Fibroblast of skin of left biceps (primary cell): ENCODE measurements around the gene KRTAP13-1.

Experiments
- DNase-seq, 2 experiments: peaks; one replicate each; pipeline ENCODE4 v3.0.0-alpha.2; 2013; ENCODE audit warnings: low read depth in 2 of 2

Gene KRTAP13-1

DNA sequence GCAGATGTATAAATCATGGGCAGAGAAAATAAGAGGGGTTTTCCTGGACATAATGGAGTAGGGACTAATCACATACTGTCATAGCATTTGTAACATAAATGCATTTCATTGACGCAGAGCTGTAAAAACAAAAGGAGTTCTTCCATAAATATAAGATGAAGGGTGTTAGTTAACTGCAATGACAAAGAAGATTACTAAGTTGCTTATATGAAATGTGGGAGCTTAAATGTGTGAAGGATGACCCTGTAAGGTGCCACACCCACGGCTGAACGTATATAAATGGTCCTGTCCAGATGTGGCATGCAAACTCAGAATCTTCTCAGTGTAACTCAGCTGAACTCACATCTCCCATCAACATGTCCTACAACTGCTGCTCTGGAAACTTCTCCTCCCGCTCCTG is at the start of gene KRTAP13-1:
TSS of gene KRTAP13-1 (plus strand) at position 301 of the 400 bp plus-strand sequence. CDS start at position 357, 56 bp downstream.
- no peak for DNase-seq

DNA sequence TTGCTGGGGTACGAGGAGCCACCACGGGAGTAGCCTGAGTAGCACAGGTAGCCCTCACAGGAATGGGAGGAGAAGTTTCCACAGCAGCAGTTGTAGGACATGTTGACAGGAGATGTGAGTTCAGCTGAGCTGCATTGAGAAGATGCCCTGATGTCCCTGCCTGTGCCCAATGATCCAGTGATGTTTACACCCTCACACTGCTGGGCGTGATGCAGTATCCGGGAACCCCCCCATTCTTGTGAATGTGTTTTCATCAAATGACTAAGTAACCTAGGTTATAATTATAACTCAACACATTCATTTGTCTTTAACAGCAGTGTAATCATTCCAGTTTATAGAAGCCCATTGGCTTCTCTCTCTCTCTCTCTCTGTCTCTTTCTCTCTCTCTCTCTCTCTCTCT is 47.3 kb upstream of the KRTAP13-1 start, which contains the start of gene KRTAP23-1:
TSS of gene KRTAP23-1 (minus strand) at position 101 of the 400 bp plus-strand sequence. CDS start at position 101, 0 bp downstream.
- DNase-seq, result no peak

DNA sequence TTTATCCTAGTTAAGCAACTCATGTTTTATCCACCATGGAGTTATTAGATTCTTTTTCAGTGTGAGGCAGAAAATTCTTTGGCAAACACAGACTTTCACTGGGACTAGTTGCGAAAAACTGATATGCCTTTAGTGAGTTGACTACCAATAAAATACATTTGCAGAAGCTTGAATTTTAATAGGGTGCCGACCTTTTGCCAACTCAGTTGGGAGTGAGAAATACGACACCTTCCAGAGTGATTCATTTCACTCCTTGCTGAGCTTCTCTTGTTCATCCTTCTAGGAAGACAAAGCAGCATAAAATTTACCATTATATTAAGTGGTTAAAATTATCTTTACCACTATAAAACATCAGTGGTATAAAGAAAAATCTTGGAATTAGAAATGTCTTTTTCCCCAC is 46.3 kb upstream of the KRTAP13-1 start:
- no peak for DNase-seq

DNA sequence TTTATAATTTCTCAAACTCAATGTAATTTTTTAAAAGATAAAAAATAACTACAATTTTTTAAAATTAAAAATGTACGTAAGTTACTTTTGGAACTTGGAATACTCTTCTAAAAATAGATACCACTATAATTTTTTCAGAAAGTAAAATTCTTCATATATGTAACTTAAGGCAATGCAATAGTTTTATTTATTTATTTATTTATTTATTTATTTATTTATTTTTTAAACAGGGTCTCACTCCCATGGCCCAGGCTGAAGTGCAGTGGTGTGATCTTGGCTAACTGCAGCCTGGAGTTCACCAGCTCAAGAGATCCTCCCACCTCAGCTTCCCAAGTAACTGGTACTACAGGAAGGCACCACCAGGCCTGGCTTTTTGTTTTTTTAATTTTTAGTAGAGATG is 44.3 kb upstream of the KRTAP13-1 start:
- DNase-seq, result no peak

DNA sequence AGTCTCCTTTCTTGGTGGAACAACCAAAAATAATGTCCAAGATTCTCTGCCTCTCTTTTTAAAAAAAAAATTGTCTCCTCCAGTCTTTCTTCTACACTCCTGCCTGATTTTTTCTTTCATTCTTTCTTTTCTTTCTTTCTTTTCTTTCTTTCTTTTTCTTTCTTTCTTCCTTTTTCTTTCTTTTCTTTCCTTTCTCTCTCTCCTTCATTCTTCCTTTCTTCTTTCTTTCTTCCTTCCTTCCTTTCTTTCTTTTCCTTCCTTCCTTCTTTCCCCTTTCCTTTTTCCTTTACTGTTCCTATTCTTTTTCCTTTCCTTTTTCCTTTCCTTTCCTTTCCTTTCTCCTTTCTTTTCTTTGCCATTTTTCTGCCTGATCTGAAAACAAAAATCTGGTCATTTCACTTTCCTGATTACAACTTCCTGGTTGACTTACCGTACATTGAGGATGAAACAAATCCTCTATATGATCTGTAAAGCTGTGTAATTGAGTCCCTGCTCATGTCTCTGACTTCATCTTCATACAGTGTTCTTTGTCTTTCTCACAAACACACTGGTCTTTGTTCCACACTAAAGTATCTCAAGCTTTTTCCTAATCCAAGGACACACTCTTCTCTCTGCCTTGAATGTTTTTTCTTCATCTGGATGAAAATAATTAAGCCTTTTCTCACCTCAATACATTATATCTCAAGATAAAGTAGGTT is 41.4 kb upstream of the KRTAP13-1 start:
- DNase-seq, result no peak

DNA sequence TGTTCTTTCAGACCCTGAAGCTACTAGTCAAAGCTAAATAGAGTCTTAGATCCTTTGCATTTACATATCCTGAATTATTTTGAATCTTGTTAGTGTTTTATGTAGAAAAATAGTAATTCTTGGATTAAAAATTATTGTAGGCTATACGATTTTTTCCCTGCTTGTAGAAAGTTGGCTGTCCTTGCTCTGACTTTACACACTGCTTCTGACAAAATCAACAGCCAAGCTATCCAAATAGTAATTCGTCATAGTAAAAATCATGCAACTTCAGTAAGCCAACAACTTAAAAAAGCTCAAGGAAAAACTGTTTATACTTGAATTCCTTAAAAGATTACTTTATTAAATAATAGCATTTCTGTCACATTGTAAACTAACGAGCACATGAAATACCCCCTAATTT is 39.9 kb upstream of the KRTAP13-1 start:
- DNase-seq, result no peak

DNA sequence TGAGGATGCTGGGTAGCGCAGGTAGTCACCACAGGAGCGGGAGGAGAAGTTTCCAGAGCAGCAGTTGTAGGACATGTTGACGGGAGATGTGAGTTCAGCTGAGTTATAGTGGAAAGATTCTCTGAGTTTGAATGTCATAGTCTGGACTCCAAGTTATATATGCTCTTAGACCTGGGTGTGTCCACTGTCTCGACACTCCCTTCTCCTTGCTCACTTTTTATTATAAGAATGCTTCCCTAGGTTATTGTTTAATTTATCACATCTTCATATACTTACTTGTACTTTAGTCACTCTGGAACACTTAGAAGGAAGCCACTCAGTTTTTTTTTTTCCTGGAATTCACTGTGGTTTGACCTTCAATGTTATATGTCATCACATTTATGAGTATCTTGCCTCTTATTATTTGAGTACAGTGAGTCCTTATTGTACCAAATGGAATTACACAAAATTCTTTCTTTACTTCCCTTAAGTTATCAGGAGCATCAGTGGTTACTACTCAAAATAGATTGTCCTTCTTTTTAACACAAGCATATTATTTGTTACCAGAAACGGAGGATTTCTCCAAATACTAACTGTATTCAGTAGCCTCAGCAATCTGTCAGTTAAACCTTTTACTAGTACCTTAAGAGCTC is 23.6 kb upstream of the KRTAP13-1 start, which contains the start of gene KRTAP13-2:
TSS of gene KRTAP13-2 (minus strand) at position 133 of the 632 bp plus-strand sequence. CDS start at position 75, 58 bp downstream.
- no peak for DNase-seq

DNA sequence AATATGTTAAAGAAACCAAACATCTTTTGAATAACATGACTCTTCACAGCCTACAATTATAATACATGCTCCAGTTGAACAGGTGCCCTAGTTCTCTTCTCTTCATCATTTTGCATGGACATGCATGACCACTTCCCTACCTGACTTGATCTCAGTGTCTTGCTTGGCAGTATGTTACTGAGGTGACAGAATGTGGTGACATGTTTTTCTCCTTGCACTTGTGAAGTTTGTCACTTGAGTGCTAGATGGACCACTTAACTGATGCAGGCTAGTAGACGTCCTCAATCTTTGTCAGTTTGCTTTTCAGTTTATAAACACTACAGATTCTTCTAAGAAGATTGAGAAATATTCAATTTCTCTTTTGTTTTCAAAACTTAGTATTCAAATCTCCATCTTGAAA is 13.6 kb upstream of the KRTAP13-1 start:
- DNase-seq, result no peak

DNA sequence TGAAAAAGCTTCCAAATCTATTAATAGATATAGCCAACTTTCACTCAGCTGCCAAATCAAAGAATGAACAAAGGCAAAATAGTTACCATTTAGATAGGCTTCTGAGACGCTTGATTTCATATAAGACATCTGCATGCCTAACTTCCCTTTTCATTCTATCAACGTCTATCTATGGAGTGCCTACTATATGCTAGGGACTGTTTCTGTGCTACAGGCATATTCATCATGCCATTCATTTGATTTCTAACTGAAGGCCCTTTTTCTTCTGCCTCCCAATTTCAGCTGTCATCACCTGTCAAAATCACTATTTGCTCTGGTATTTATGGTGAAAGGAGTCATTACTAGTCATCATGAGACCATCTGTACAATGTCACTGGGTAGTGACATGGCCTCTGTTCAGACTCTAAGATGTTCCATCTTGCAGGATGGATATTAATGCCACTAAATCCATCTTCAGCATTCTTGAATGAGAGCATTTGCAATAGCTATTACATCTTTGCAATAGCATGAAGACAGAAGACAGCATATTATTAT is 4.3 kb upstream of the KRTAP13-1 start:
- no peak for DNase-seq

GRCh38 chr21:30408782-30409494 is 13.1 kb downstream of the KRTAP13-1 start:
- DNase-seq, result peak in 1 of 2 experiments; percentile 7

GRCh38 chr21:30415993-30416392 is 20.2 kb downstream of the KRTAP13-1 start:
- no peak for DNase-seq

- DNase-seq, result no peak
Measured at GRCh38 chr21:30425826-30426225, 30.0 kb downstream of the KRTAP13-1 start, which contains the start of gene KRTAP13-3. TSS of gene KRTAP13-3 (minus strand) at chr21:30425926. CDS start at chr21:30425912, 14 bp downstream.

DNA sequence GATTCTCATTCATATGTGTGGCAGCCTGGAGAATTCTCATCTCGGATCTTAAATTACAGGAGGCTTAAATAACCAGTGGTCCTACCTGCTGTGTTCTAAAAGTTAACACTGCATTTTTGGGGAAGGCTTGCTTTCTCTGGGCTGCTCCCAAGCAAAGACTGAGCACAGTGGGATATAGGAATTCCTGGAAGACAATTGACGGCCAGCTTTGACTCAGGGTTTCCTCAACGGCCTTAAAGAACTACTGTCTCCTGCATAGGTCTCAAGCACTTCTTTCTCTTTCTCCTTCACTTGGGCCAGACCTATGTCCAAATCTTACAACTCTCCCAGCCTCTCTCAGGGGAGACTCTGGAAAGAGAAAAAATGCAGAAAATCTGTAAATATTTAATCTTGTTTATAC is 30.9 kb downstream of the KRTAP13-1 start:
- DNase-seq, result no peak

DNA sequence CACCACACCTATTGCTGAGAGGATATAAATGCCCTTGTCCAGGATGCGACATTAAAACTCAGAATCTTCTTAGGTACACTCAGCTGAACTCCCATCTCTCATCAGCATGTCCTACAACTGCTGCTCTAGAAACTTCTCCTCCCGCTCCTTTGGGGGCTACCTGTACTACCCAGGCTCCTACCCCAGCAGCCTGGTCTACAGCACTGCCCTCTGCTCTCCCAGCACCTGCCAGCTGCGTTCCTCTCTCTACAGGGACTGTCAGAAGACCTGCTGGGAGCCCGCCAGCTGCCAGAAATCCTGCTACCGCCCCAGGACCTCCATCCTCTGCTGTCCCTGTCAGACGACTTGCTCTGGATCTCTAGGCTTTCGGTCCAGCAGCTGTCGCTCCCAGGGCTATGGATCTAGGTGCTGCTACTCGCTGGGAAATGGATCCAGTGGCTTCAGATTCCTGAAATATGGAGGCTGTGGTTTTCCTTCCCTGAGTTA is 34.4 kb downstream of the KRTAP13-1 start, which contains the start of gene KRTAP13-4:
TSS of gene KRTAP13-4 (plus strand) at position 51 of the 486 bp plus-strand sequence. CDS start at position 107, 56 bp downstream.
- DNase-seq, result no peak

DNA sequence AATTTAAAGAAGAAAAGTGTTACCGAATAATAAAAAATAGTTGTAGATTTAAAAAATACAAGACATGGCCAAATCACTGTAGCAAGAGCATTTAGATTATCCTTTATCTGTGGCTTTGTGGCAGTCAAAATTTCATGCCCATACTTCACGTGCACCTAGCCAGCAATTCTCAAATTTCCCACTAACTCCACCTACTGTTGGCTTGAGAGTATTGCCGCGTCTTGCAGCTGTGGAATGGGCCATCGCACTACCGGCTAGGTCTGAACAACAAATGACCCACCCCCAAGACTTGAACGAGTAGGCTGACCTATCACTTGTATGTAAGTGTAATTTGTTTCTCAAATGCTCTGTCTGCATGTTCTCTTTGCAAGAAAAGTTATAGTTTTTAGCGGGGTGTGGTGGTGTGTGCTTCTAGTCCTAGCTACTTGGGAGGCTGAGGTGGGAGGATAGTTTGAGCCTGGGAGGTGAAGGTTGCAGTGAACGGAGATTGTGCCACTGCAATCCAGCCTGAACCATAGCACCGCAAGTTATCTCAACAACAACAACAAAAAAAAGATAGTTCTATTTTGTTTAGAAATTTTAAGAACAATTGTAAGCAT is 38.3 kb downstream of the KRTAP13-1 start:
- no peak for DNase-seq

- no peak for DNase-seq
Measured at GRCh38 chr21:30437010-30437565, 41.3 kb downstream of the KRTAP13-1 start.

GRCh38 chr21:30439975-30440374 is 44.1 kb downstream of the KRTAP13-1 start, which contains the start of gene KRTAP15-1:
TSS of gene KRTAP15-1 (plus strand) at chr21:30440275. CDS start at chr21:30440328, 53 bp downstream.
- no peak for DNase-seq

DNA sequence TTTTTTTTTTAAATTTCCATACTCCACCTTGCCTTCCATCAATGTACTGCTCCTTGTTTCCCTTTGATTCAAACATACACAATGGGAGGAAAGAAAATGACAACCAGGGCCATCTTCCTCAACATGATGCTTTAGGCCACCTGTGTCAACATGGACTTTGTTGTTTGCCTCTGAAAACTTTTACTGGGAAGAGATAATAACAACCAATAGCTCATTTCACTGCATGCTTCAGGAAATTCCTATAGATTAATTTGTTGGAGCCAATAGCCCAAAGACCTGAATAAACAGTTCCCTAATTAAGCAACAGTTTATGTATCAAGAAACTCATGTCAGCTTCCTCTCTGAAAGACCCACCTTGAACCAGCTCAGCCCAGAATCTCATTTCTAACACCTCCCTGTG is 47.4 kb downstream of the KRTAP13-1 start:
- no peak for DNase-seq

DNA sequence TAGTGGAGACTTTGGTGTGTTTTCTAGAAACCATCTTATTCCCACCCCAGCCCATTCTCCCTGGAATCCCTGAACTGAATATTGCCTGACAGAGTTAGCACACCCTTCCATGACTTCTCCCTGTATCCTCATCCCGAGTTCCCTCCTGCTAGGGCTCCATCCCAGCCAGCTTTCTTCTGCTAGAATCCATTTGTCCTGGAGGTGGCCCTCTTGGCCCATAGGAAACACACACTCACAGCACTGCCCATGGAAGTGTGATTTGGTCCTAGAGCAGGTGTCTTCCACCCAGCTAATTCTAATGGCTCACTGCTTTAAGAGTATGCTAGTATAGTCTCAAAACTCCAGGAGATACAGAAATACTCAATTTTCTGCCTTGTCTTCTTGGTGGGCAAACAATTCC is 48.4 kb downstream of the KRTAP13-1 start:
- no peak for DNase-seq
